ENCODE results near the gene RBPJ. TPM values are rescaled to one million over a fixed set of nuclear protein-coding genes. Genes with fewer than 3 reads are reported as not detected.

RBPJ gene
- total and polyA plus RNA-seq, 2 of the 8 experiments (the other 6 are each of a cell fraction or from before 2014, with no cell fraction given), result 65.5 to 217 TPM

- Histone ChIP-seq H2AK5ac (ENCODE audit: low read depth, low read length) (no peak overlapping the region), H2BK5ac (ENCODE audit: low read depth, low read length) (no peak overlapping the region), H3K18ac (ENCODE audit: extremely low read depth, low read length) (no peak overlapping the region), H4K5ac (ENCODE audit: insufficient read length, low read depth, low read length) (no peak overlapping the region), H3K4me2 (ENCODE audit: insufficient read depth in 1 of 2, low read depth in 2 of 2, low read length in 2 of 2) (no peak overlapping the region), H3K27ac (ENCODE audit: low read depth, low read length) (peak overlapping the region; percentile 35; the same call in 1 of the 2 replicates), H2AFZ (ENCODE audit: low read length) (no peak overlapping the region), H3K79me1 (ENCODE audit: low read depth, low read length) (no peaks in the 10 kb centered on the region; the same call in 1 of the 2 replicates), H2BK120ac (replicated peaks; ENCODE audit: low read depth, low read length) (no peak overlapping the region), H2BK15ac (ENCODE audit: low read length) (no peak overlapping the region), H3K79me2 (ENCODE audit: control insufficient read depth in 1 of 2, insufficient read depth in 2 of 2, low read length in 2 of 2) (peaks cover 0 to 68% of the 10 kb centered on the region in 2 experiments; a peak in 3 of 4 replicates), H3K23ac (ENCODE audit: insufficient read length) (no peak overlapping the region), H4K8ac (ENCODE audit: extremely low read depth, insufficient read depth, low read length) (no peak overlapping the region), H4K20me1 (replicated peaks in 1 of 2; ENCODE audit: control insufficient read depth in 1 of 2, insufficient read depth in 2 of 2, low read length in 2 of 2) (no peaks in the 10 kb centered on the region), H3K4me3 (ENCODE audit: extremely low read depth in 1 of 4, insufficient read depth in 2 of 4, low read depth in 3 of 4, low read length in 4 of 4) (no peak overlapping the region), H2BK20ac (ENCODE audit: low read length) (no peak overlapping the region), H3K4ac (replicated peaks; ENCODE audit: insufficient read length, low read depth, low read length) (no peak overlapping the region), H3K56ac (replicated peaks; ENCODE audit: insufficient read length, low read depth, low read length) (no peak overlapping the region), H2BK12ac (ENCODE audit: low read depth, low read length) (no peak overlapping the region), H3K9me3 (ENCODE audit: insufficient read depth in 2 of 2, low read depth in 1 of 2, low read length in 1 of 2) (peaks cover 0 to 6% of the 10 kb centered on the region in 2 experiments; a peak in 2 of 4 replicates), H3K23me2 (ENCODE audit: low read depth, low read length) (no peaks in the 10 kb centered on the region), H4K91ac (replicated peaks; ENCODE audit: insufficient read length, low read length) (no peak overlapping the region), H3K9ac (replicated peaks in 1 of 4; ENCODE audit: extremely low read depth in 1 of 4, low read depth in 3 of 4, low read length in 3 of 4) (no peak overlapping the region), H3K36me3 (ENCODE audit: control insufficient read depth in 2 of 4, insufficient read depth in 4 of 4, low read length in 3 of 4) (peaks cover 0 to 38% (median 7%) of the 10 kb centered on the region in 4 experiments; a peak in 3 of 8 replicates), H3K4me1 (replicated peaks in 1 of 4; ENCODE audit: control insufficient read depth in 3 of 4, insufficient read depth in 4 of 4, low read length in 3 of 4) (peaks cover 0 to 8% (median 3%) of the 10 kb centered on the region in 4 experiments; a peak in 4 of 7 replicates), H3K14ac (ENCODE audit: insufficient read length) (no peak overlapping the region), H3K27me3 (replicated peaks in 1 of 4; ENCODE audit: control insufficient read depth in 3 of 4, extremely low read depth in 1 of 4, insufficient read depth in 3 of 4, low read length in 3 of 4) (no peaks in the 10 kb centered on the region)
- 84% methylated on average over 1 of the region's 1 CpG; no CpG with 5 or more reads in 1 of the 2 experiments for WGBS, 2 experiments (ENCODE audit: extremely low coverage in 1 of 2, insufficient coverage in 1 of 2, insufficient read length in 1 of 2, insufficient replicate concordance in 2 of 2, low coverage in 1 of 2, low lambda C conversion rate in 2 of 2, missing lambda C conversion rate in 1 of 2)
- no peak for DNase-seq (ENCODE audit: low read depth in 1 of 2, low spot score in 2 of 2)
- CTCF ChIA-PET (ENCODE audit: partially characterized antibody), result interaction anchor here (0.8 to 7.9 kb wide), 8 partner anchors 10 to 418 kb away, joined by 3 to 66 read pairs (median 3); no protein-coding TSS in a partner anchor
- POLR2A ChIA-PET (ENCODE audit: partially characterized antibody), result interaction anchor here (1.1 to 2.7 kb wide), 5 partner anchors 10 to 397 kb away, joined by 3 to 14 read pairs (median 3); no protein-coding TSS in a partner anchor
- FAIRE-seq, result peak; percentile 57
- no peak for TF ChIP-seq E2F6 (IDR thresholded peaks at IDR 0.05)
Measured at GRCh38 chr4:26407476-26407875, 86.7 kb downstream of the RBPJ start.

Data from H1 (cell line).